SK-N-SH (cell line): ENCODE results near the gene ZFYVE9. TPM values are rescaled to one million over a fixed set of nuclear protein-coding genes. Genes with fewer than 3 reads are reported as not detected.

Source experiments
- CTCF ChIA-PET: fragments of 300-600, 350-600 bp; formaldehyde crosslinking; extraction: SDS; loops from one replicate; lab custom pipeline; 2021; lab: Yijun Ruan, JAX
- POLR2A ChIA-PET: fragments of 350-600 bp; sonication (Branson Sonifier 250); formaldehyde crosslinking; extraction: SDS; loops from one replicate; lab custom pipeline; 2020; ENCODE audit warnings: antibody characterized with exemption, inconsistent platforms; lab: Yijun Ruan, JAX
- DNase-seq: peaks from one replicate; pipeline ENCODE4 v3.0.0; 2012
- H2AFZ ChIP-seq: fragments of 200-600 bp; sonication (generic); 2 replicates; pipeline ENCODE4 v1.8.1; 2016; ENCODE audit warnings: antibody characterized with exemption, mild to moderate bottlenecking, low read depth
- H3F3A ChIP-seq: fragments of 200-600 bp; sonication (generic); replicated peaks from 2 replicates; pipeline ENCODE3; 2016; ENCODE audit warnings: antibody characterized with exemption, mild to moderate bottlenecking; ENCODE audit not compliant: insufficient read depth
- H3K27ac ChIP-seq, 2 experiments: fragments of 200-500 bp in 1 of 2; fragments of 200-600 bp in 1 of 2; sonication (Bioruptor generic) in 1 of 2; sonication (generic), shearing (Covaris generic) in 1 of 2; 2 replicates each; pipeline versions ENCODE4 v1.5.1 to v1.6.1; 2014 to 2016; ENCODE audit warnings: low read depth in 2 of 2, inconsistent platforms in 1 of 2, low read length in 1 of 2, mild to moderate bottlenecking in 1 of 2, mixed read lengths in 1 of 2
- H3K27me3 ChIP-seq: fragments of 200-600 bp; sonication (generic), shearing (Covaris generic); 2 replicates; pipeline ENCODE4 v1.6.1; 2016; ENCODE audit warnings: mixed run types; ENCODE audit not compliant: insufficient read depth
- H3K36me3 ChIP-seq, 2 experiments: fragments of 200-500 bp in 1 of 2; fragments of 200-600 bp in 1 of 2; sonication (Bioruptor generic) in 1 of 2; sonication (generic) in 1 of 2; replicated peaks in 1 of 2; 2 replicates each; pipeline versions ENCODE3 to v1.5.1; 2014 to 2016; ENCODE audit warnings: low read length in 1 of 2, mild to moderate bottlenecking in 1 of 2; ENCODE audit not compliant: insufficient read depth in 2 of 2, control insufficient read depth in 1 of 2
- H3K4me1 ChIP-seq, 2 experiments: fragments of 200-500 bp in 1 of 2; fragments of 200-600 bp in 1 of 2; sonication (Bioruptor generic) in 1 of 2; sonication (generic), shearing (Covaris generic) in 1 of 2; 2 replicates each; pipeline versions ENCODE4 v1.5.1 to v1.6.1; 2014 to 2016; ENCODE audit warnings: low read depth in 1 of 2, low read length in 1 of 2, mixed run types in 1 of 2; ENCODE audit not compliant: insufficient read depth in 2 of 2, control insufficient read depth in 1 of 2
- H3K4me2 ChIP-seq: fragments of 200-600 bp; sonication (generic), shearing (Covaris generic); 2 replicates; pipeline ENCODE4 v1.6.1; 2017; ENCODE audit warnings: mixed run types
- H3K4me3 ChIP-seq, 2 experiments: fragments of 200-500 bp in 1 of 2; fragments of 200-600 bp in 1 of 2; sonication (Bioruptor generic) in 1 of 2; sonication (generic), shearing (Covaris generic) in 1 of 2; 2 replicates each; pipeline versions ENCODE4 v1.5.1 to v1.8.1; 2014 to 2016; ENCODE audit warnings: low read depth in 2 of 2, inconsistent platforms in 1 of 2, low read length in 1 of 2, mild to moderate bottlenecking in 1 of 2, mixed read lengths in 1 of 2, moderate library complexity in 1 of 2
- H3K79me2 ChIP-seq: fragments of 200-600 bp; sonication (generic); 2 replicates; pipeline ENCODE4 v1.8.1; 2017; ENCODE audit warnings: mild to moderate bottlenecking; ENCODE audit not compliant: insufficient read depth
- H3K9ac ChIP-seq: fragments of 200-600 bp; sonication (generic); 2 replicates; pipeline ENCODE4 v1.6.1; 2017; ENCODE audit warnings: mixed run types
- H3K9me2 ChIP-seq: fragments of 200-600 bp; sonication (generic); 2 replicates; pipeline ENCODE4 v1.6.1; 2017; ENCODE audit warnings: mixed run types
- H3K9me3 ChIP-seq: fragments of 200-600 bp; sonication (generic); 2 replicates; pipeline ENCODE4 v1.6.1; 2017; ENCODE audit warnings: mixed run types, mild to moderate bottlenecking, moderate library complexity
- H4K20me1 ChIP-seq: fragments of 200-600 bp; sonication (generic); 2 replicates; pipeline ENCODE4 v1.6.1; 2017; ENCODE audit warnings: mild to moderate bottlenecking, mixed run types; ENCODE audit not compliant: insufficient read depth
- CHD2 ChIP-seq: fragments of 150-350 bp; IDR thresholded peaks from 2 replicates; pipeline ENCODE4 v1.6.1; 2018; ENCODE audit warnings: low read length; ENCODE audit not compliant: partially characterized antibody
- FOXM1 ChIP-seq: IDR thresholded peaks from 2 replicates; pipeline ENCODE4 v1.4.0; 2012; ENCODE audit warnings: low read depth, mild to moderate bottlenecking
- MEF2A ChIP-seq: IDR thresholded peaks from 2 replicates; pipeline ENCODE4 v1.4.0; 2012; ENCODE audit warnings: low read depth, borderline replicate concordance
- MXI1 ChIP-seq: IDR thresholded peaks from 2 replicates; pipeline ENCODE4 v1.6.1; 2012; ENCODE audit warnings: mild to moderate bottlenecking, low read depth, low read length, improper control_type of control experiment
- NFIC ChIP-seq: IDR thresholded peaks from 2 replicates; pipeline ENCODE4 v1.4.0; 2012; ENCODE audit warnings: borderline replicate concordance
- RFX5 ChIP-seq: IDR thresholded peaks from 2 replicates; pipeline ENCODE4 v1.6.1; 2012; ENCODE audit warnings: mild to moderate bottlenecking, improper control_type of control experiment, low read length
- SMC3 ChIP-seq: IDR thresholded peaks from 2 replicates; pipeline ENCODE4 v1.6.1; 2012; ENCODE audit warnings: low read depth, low read length, improper control_type of control experiment
- TEAD4 ChIP-seq: IDR thresholded peaks from 2 replicates; pipeline ENCODE4 v1.4.0; 2012; ENCODE audit warnings: mild to moderate bottlenecking, borderline replicate concordance; ENCODE audit not compliant: insufficient read depth
- YY1 ChIP-seq: IDR thresholded peaks from 2 replicates; pipeline ENCODE4 v1.4.0; 2012; ENCODE audit warnings: low read depth, mild to moderate bottlenecking
- WGBS: methylation state at CpG from one replicate; pipeline ENCODE4 v1.1.6; 2017; ENCODE audit warnings: low lambda C conversion rate; 5-methylcytosine and 5-hydroxymethylcytosine counted together
- polyA plus RNA-seq, 3 experiments: library from polyadenylated mRNA; depleted of rRNA; stranded (reverse); fragments of >200 nt; gene quantifications; 2 replicates each; pipeline ENCODE4 v1.2.3, GENCODE V29; 2012
- TF ChIP-seq, protein P1 (sequence below): fragments of 150-350 bp; IDR thresholded peaks from 2 replicates; pipeline ENCODE4 v1.6.1; 2017; ENCODE audit warnings: antibody characterized with exemption, low read length, low read depth, borderline replicate concordance
- TF ChIP-seq, protein P2 (sequence below): IDR thresholded peaks from 2 replicates; pipeline ENCODE4 v1.6.1; 2012; ENCODE audit warnings: mild to moderate bottlenecking, low read depth, low read length, moderate library complexity
- TF ChIP-seq, protein P3 (sequence below): IDR thresholded peaks from 2 replicates; pipeline ENCODE4 v1.4.0; 2012; ENCODE audit warnings: low read depth, borderline replicate concordance

The ZFYVE9 gene
- polyA plus RNA-seq, 1 of the 3 experiments (the other 2 are of a cell fraction): 4.1 TPM

DNA sequence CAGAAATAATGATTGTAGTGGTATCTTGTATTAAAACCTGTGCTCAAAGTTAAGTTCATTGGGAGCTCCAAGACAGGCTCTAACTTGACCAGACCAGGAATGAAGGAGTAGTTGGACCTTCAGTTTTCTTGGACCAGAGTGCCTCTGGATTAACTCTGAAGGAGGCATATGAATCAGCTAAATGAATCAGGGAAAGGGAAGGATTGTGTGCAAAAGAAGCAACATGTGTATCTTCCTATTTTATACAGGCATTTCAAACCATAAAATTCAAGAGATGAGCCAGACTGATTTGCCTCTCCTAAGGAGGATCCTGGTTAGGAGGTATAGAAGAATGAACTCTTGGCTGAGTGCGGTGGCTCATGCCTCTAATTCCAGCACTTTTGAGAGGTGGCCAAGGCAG lies 152.7 kb downstream of the ZFYVE9 start:
- H3K27ac ChIP-seq: no peak overlapping the region
- H3K4me3 ChIP-seq: no peak overlapping the region
- H2AFZ ChIP-seq: no peak overlapping the region
- no peak for DNase-seq
- H3K9me2 ChIP-seq: no peaks in the 10 kb centered on the region
- H3K9me3 ChIP-seq: no peaks in the 10 kb centered on the region
- no peaks in the 10 kb centered on the region for H3K4me1 ChIP-seq
- H3K4me2 ChIP-seq: no peak overlapping the region
- ChIA-PET POLR2A (no interaction called here), CTCF (interaction anchor here (0.7 to 2.5 kb wide), 4 partner anchors 9 to 167 kb away, joined by 3 to 13 read pairs (median 4); no protein-coding TSS in a partner anchor)
- no peaks in the 10 kb centered on the region for H4K20me1 ChIP-seq
- no peak overlapping the region for H3K9ac ChIP-seq
- TF ChIP-seq NFIC (no peak), SMC3 (no peak), TEAD4 (no peak), MEF2A (no peak), RFX5 (no peak), YY1 (no peak), MXI1 (no peak), FOXM1 (no peak), CHD2 (no peak)
- TF ChIP-seq, protein P1, sequence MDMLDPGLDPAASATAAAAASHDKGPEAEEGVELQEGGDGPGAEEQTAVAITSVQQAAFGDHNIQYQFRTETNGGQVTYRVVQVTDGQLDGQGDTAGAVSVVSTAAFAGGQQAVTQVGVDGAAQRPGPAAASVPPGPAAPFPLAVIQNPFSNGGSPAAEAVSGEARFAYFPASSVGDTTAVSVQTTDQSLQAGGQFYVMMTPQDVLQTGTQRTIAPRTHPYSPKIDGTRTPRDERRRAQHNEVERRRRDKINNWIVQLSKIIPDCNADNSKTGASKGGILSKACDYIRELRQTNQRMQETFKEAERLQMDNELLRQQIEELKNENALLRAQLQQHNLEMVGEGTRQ: no peak
- TF ChIP-seq, protein P2, sequence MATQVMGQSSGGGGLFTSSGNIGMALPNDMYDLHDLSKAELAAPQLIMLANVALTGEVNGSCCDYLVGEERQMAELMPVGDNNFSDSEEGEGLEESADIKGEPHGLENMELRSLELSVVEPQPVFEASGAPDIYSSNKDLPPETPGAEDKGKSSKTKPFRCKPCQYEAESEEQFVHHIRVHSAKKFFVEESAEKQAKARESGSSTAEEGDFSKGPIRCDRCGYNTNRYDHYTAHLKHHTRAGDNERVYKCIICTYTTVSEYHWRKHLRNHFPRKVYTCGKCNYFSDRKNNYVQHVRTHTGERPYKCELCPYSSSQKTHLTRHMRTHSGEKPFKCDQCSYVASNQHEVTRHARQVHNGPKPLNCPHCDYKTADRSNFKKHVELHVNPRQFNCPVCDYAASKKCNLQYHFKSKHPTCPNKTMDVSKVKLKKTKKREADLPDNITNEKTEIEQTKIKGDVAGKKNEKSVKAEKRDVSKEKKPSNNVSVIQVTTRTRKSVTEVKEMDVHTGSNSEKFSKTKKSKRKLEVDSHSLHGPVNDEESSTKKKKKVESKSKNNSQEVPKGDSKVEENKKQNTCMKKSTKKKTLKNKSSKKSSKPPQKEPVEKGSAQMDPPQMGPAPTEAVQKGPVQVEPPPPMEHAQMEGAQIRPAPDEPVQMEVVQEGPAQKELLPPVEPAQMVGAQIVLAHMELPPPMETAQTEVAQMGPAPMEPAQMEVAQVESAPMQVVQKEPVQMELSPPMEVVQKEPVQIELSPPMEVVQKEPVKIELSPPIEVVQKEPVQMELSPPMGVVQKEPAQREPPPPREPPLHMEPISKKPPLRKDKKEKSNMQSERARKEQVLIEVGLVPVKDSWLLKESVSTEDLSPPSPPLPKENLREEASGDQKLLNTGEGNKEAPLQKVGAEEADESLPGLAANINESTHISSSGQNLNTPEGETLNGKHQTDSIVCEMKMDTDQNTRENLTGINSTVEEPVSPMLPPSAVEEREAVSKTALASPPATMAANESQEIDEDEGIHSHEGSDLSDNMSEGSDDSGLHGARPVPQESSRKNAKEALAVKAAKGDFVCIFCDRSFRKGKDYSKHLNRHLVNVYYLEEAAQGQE: no peak
- TF ChIP-seq, protein P3, sequence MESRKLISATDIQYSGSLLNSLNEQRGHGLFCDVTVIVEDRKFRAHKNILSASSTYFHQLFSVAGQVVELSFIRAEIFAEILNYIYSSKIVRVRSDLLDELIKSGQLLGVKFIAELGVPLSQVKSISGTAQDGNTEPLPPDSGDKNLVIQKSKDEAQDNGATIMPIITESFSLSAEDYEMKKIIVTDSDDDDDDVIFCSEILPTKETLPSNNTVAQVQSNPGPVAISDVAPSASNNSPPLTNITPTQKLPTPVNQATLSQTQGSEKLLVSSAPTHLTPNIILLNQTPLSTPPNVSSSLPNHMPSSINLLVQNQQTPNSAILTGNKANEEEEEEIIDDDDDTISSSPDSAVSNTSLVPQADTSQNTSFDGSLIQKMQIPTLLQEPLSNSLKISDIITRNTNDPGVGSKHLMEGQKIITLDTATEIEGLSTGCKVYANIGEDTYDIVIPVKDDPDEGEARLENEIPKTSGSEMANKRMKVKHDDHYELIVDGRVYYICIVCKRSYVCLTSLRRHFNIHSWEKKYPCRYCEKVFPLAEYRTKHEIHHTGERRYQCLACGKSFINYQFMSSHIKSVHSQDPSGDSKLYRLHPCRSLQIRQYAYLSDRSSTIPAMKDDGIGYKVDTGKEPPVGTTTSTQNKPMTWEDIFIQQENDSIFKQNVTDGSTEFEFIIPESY: no peak
- no peaks in the 10 kb centered on the region for H3K27me3 ChIP-seq
- H3K36me3 ChIP-seq: peaks cover 0 to 17% of the 10 kb centered on the region in 2 experiments
- H3F3A ChIP-seq: no peaks in the 10 kb centered on the region
- 100% methylated on average over 1 of the region's 1 CpG for WGBS
- no peaks in the 10 kb centered on the region for H3K79me2 ChIP-seq
